Measurements from ENCODE around the gene MAML3.

Gene MAML3

GRCh38 chr4:139746431-139747171 is 407.4 kb downstream of the MAML3 start:
- in situ Hi-C loops (cut with MboI; ENCODE audit: low sequenced_read_pairs) = no loop called here

- in situ Hi-C loops (cut with MboI; ENCODE audit: low sequenced_read_pairs) = no loop called here
Measured at GRCh38 chr4:139745111-139745639, 408.8 kb downstream of the MAML3 start.

GRCh38 chr4:139744232-139744631 is 409.8 kb downstream of the MAML3 start:
- in situ Hi-C loops (cut with MboI; ENCODE audit: low sequenced_read_pairs) = no loop called here

GRCh38 chr4:139743027-139743426 is 411.0 kb downstream of the MAML3 start:
- in situ Hi-C loops (cut with MboI; ENCODE audit: low sequenced_read_pairs) = no loop called here

GRCh38 chr4:139740531-139741041 is 413.4 kb downstream of the MAML3 start:
- in situ Hi-C loops (cut with MboI; ENCODE audit: low sequenced_read_pairs) = no loop called here

- in situ Hi-C loops (cut with MboI; ENCODE audit: low sequenced_read_pairs) = no loop called here
Measured at GRCh38 chr4:139740121-139740520, 413.9 kb downstream of the MAML3 start.

- in situ Hi-C loops (cut with MboI; ENCODE audit: low sequenced_read_pairs) = no loop called here
Measured at GRCh38 chr4:139738846-139739613, 415.0 kb downstream of the MAML3 start.

- in situ Hi-C loops (cut with MboI; ENCODE audit: low sequenced_read_pairs) = no loop called here
Measured at GRCh38 chr4:139736661-139737060, 417.3 kb downstream of the MAML3 start.

- in situ Hi-C loops (cut with MboI; ENCODE audit: low sequenced_read_pairs) = no loop called here
Measured at GRCh38 chr4:139736274-139736660, 417.7 kb downstream of the MAML3 start.

GRCh38 chr4:139735381-139736273 is 418.4 kb downstream of the MAML3 start:
- in situ Hi-C loops (cut with MboI; ENCODE audit: low sequenced_read_pairs) = no loop called here

- in situ Hi-C loops (cut with MboI; ENCODE audit: low sequenced_read_pairs) = no loop called here
Measured at GRCh38 chr4:139734875-139735380, 419.1 kb downstream of the MAML3 start.

GRCh38 chr4:139734201-139734874 is 419.6 kb downstream of the MAML3 start:
- in situ Hi-C loops (cut with MboI; ENCODE audit: low sequenced_read_pairs) = no loop called here

- in situ Hi-C loops (cut with MboI; ENCODE audit: low sequenced_read_pairs) = no loop called here
Measured at GRCh38 chr4:139732991-139733570, 420.9 kb downstream of the MAML3 start.

GRCh38 chr4:139728840-139729239 is 425.1 kb downstream of the MAML3 start:
- in situ Hi-C loops (cut with MboI; ENCODE audit: low sequenced_read_pairs) = no loop called here

- in situ Hi-C loops (cut with MboI; ENCODE audit: low sequenced_read_pairs) = no loop called here
Measured at GRCh38 chr4:139728146-139728545, 425.8 kb downstream of the MAML3 start.

- in situ Hi-C loops (cut with MboI; ENCODE audit: low sequenced_read_pairs) = no loop called here
Measured at GRCh38 chr4:139726615-139727014, 427.4 kb downstream of the MAML3 start.

GRCh38 chr4:139725236-139725635 is 428.7 kb downstream of the MAML3 start:
- in situ Hi-C loops (cut with MboI; ENCODE audit: low sequenced_read_pairs) = no loop called here

- in situ Hi-C loops (cut with MboI; ENCODE audit: low sequenced_read_pairs) = no loop called here
Measured at GRCh38 chr4:139721789-139722188, 432.2 kb downstream of the MAML3 start.

- in situ Hi-C loops (cut with MboI; ENCODE audit: low sequenced_read_pairs) = no loop called here
Measured at GRCh38 chr4:139720806-139721205, 433.2 kb downstream of the MAML3 start.

Measured in HL-60/S4 treated with phorbol 12-myristate 13-acetate at 8.2 ng/mL for 4 days and 3 days (cell line).